Naive B cell (primary cell): ENCODE results near the gene RALGPS2. TPM values are rescaled to one million over a fixed set of nuclear protein-coding genes. Genes with fewer than 3 reads are reported as not detected.
A peak's percentile ranks its signal among the peaks of the same experiment; 100 is the strongest.
"Not testable (repeated sequence)": the region's sequence is repeated elsewhere in the genome, so short reads cannot be mapped to it uniquely, and the experiment has no call there.

Experiments
- ATAC-seq, 2 donors: fragments of 150-1000 bp; cut with Tn5 transposase; 2 replicates each; pipeline ENCODE4 v1.10.0; 2021; ENCODE audit warnings: low read depth in 2 of 2, mild to moderate bottlenecking in 2 of 2, moderate library complexity in 2 of 2
- DNase-seq: peaks from one replicate; pipeline ENCODE4 v3.0.0; 2022
- H3K27ac Mint-ChIP-seq, 6 donors: one replicate each; pipeline ENCODE4 v1.8.0; 2020 to 2022; ENCODE audit warnings: mild to moderate bottlenecking in 6 of 6, mixed read lengths in 6 of 6, moderate library complexity in 5 of 6, inconsistent platforms in 2 of 6
- H3K27me3 Mint-ChIP-seq, 3 donors: one replicate each; pipeline ENCODE4 v1.8.0; 2021 to 2022; ENCODE audit warnings: mixed read lengths in 3 of 3, mild to moderate bottlenecking in 1 of 3
- H3K36me3 Mint-ChIP-seq, 2 donors: one replicate each; pipeline ENCODE4 v1.8.0; 2020 to 2022; ENCODE audit warnings: mixed read lengths in 2 of 2, inconsistent platforms in 1 of 2, mild to moderate bottlenecking in 1 of 2
- H3K4me1 Mint-ChIP-seq, 3 donors: one replicate each; pipeline ENCODE4 v1.8.0; 2020 to 2022; ENCODE audit warnings: mixed read lengths in 3 of 3, inconsistent platforms in 1 of 3, mild to moderate bottlenecking in 1 of 3, moderate library complexity in 1 of 3
- H3K4me3 Mint-ChIP-seq, 8 donors: one replicate each; pipeline ENCODE4 v1.8.0; 2020 to 2022; ENCODE audit warnings: mild to moderate bottlenecking in 8 of 8, mixed read lengths in 8 of 8, moderate library complexity in 8 of 8, inconsistent platforms in 2 of 8
- H3K9me3 Mint-ChIP-seq, 7 donors: one replicate each; pipeline ENCODE4 v1.8.0; 2020 to 2022; ENCODE audit warnings: mixed read lengths in 7 of 7, mild to moderate bottlenecking in 5 of 7, inconsistent platforms in 2 of 7, moderate library complexity in 1 of 7
- polyA plus RNA-seq, 6 donors: library from polyadenylated mRNA; unstranded; fragments of 300-500 nt; fragmentation: Illumina TruSeq; gene quantifications; one replicate each; pipeline ENCODE4 v1.2.3, GENCODE V29; 2021; ENCODE audit warnings: low read depth in 6 of 6

RALGPS2 gene
- polyA plus RNA-seq, 6 donors from 2014 or later, result 90.9 to 349 (median 298) TPM

DNA sequence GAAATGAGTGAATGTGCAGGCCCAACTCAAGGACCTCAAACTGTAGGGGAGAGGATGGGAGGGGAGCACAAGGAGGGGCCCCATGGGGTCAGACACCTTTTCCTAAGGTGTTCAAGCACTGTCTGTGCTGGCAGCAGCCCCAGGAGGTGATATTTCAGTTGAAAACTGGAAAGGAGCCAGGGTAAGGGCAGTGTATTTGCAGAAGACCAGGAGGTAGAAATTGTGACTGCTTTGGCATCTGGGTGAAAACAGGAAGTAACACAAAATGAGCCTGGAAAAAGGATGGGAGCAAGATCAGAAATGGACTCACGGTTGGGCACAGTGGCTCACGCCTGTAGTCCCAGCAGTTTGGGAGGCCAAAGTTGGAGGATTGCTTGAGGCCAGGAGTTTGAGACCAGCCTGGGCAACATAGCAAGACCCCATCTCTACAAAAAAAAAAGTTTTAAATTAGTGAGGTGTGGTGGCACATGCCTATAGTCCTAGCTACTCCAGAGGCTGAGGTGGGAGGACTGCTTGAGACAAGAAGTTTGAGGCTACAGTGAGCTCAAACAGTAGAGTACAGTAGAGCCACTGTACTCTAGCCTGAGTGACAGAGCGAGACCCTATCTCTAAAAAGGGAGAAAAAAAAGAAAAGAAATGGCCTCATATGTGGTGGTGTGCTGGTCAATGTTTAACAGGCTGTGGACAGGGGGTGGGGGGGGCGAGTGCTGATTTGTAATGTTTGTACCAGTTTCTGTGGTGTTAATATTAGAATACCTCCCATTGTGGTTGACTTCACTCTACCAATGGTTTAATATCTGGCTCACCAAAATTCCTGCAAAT, 222.0 kb downstream of the RALGPS2 start:
- Mint-ChIP-seq H3K4me1 (peaks cover 2 to 7% (median 4%) of the 10 kb centered on the region in 3 donors), H3K36me3 (no peaks in the 10 kb centered on the region), H3K9me3 (no peaks in the 10 kb centered on the region), H3K4me3 (peak overlapping the region in 1 of 8 donors; percentile 2), H3K27me3 (peaks cover 35 to 57% (median 43%) of the 10 kb centered on the region in 3 donors), H3K27ac (no peak overlapping the region)
- no peak for DNase-seq
- ATAC-seq, result no peak

DNA sequence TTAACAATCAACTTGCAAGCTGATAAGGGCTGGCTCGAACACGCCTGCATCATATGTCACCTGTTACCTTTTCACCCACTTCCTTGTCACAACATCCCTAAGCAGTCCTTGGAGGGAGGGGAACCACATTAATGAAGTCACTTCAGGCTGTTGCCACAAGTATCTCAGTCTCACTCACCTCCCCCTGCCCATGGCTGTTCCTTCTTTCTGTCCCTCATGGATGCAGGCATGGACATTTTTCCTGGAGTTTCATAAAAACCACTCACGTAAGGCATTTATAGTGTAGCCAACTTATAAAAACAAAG, 222.6 kb downstream of the RALGPS2 start:
- Mint-ChIP-seq H3K4me1 (peaks cover 0 to 6% (median 0%) of the 10 kb centered on the region in 3 donors), H3K9me3 (no peaks in the 10 kb centered on the region), H3K27ac (no peak overlapping the region), H3K4me3 (no peak overlapping the region), H3K27me3 (peaks cover 31 to 55% (median 41%) of the 10 kb centered on the region in 3 donors), H3K36me3 (no peaks in the 10 kb centered on the region)
- ATAC-seq, result no peak
- DNase-seq, result no peak

DNA sequence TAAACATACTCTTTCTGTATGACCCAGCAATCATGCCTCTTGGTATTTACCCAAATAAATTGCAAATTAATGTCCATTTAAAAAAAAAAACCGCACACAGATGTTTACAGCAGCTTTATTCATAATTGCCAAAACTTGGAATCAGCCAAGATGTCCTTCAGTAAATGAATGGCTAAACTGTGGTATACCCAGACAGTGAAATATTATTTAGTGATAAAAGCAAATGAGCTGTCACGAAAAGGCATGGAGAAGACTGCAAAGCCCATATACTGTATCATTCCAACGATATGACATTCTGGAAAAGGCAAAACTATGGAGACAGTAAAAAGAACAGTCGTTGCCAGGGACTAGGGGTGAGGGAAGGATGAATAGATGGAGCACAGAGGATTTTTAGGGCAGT, 223.6 kb downstream of the RALGPS2 start:
- H3K27ac Mint-ChIP-seq, result no peak overlapping the region

DNA sequence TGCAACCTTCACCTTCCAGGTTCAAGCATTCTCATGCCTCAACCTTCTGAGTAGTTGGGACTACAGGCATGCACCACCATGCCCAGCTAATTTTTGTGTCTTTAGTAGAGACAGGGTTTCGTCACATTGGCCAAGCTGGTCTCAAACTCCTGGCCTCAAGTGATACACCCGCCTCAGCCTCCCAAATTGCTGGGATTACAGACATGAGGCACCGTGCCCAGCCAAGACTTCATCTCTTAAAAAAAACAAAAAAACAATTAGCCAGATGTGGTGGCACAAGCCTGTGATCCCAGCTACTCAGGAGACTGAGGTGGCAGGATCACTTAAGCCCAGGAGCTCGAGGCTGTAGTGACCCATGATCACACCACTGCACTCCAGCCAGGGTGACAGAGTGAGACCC, 224.8 kb downstream of the RALGPS2 start:
- H3K4me3 Mint-ChIP-seq, H3K36me3 Mint-ChIP-seq, H3K4me1 Mint-ChIP-seq, H3K9me3 Mint-ChIP-seq, H3K27ac Mint-ChIP-seq, DNase-seq, ATAC-seq: not testable (repeated sequence)
- H3K27me3 Mint-ChIP-seq, result peaks cover 25 to 55% (median 38%) of the 10 kb centered on the region in 3 donors

More for the DNA sequence above, 223.6 kb downstream of the RALGPS2 start:
- Mint-ChIP-seq H3K4me1 (no peaks in the 10 kb centered on the region), H3K4me3 (no peak overlapping the region), H3K36me3 (no peaks in the 10 kb centered on the region), H3K27me3 (peaks cover 30 to 47% (median 38%) of the 10 kb centered on the region in 3 donors), H3K9me3 (no peaks in the 10 kb centered on the region)
- ATAC-seq (no peak), DNase-seq (no peak)

DNA sequence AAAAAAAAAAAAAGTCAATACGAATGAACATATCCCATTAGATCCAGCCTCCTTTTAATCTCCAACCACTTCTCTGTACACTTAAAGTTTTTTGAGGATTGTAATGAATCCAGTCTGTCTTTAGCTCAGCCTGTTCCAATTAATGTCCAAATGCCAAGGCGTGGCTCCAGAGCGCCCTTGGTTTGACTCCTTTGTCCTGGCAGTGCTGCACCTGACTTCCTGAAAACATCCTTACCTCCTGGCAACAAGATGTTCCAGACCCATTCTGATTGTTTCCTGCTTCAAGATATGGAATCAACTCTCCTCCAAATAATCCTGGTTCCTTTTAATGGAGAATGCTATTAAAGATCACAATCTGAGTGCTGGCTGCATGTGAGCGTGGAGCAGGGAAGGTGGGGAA, 226.6 kb downstream of the RALGPS2 start:
- no peak for DNase-seq
- peak overlapping the region in 1 of 8 donors; percentile 42 for H3K4me3 Mint-ChIP-seq
- ATAC-seq, result no peak
- H3K4me1 Mint-ChIP-seq, result no peaks in the 10 kb centered on the region
- no peak overlapping the region for H3K27ac Mint-ChIP-seq
- no peaks in the 10 kb centered on the region for H3K36me3 Mint-ChIP-seq
- H3K9me3 Mint-ChIP-seq, result no peaks in the 10 kb centered on the region
- H3K27me3 Mint-ChIP-seq, result peaks cover 19 to 49% (median 36%) of the 10 kb centered on the region in 3 donors

DNA sequence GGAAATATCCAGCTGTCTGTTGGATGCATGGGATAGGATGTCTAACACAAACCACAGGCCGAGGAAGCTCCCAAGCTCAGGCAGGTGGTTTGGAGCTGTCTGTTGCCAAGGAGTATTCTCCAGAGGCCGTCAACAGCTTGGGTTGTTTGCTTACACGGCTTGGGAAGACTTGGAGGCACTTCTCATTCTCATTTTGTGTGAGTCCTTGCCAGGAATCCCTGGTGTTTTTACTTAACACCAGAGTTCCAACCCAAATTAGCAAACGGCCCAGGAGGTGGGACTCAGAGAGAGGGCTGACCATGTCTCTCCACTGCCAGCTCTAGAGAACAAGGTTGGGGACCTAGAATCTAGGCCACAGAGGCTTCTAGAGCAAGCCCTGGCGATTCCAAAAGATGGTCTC, 228.0 kb downstream of the RALGPS2 start:
- Mint-ChIP-seq H3K9me3 (peaks cover 0 to 2% (median 0%) of the 10 kb centered on the region in 7 donors), H3K27me3 (peaks cover 10 to 37% (median 28%) of the 10 kb centered on the region in 3 donors), H3K4me3 (no peak overlapping the region), H3K36me3 (no peaks in the 10 kb centered on the region), H3K4me1 (no peaks in the 10 kb centered on the region), H3K27ac (no peak overlapping the region)
- no peak for ATAC-seq
- DNase-seq, result no peak

DNA sequence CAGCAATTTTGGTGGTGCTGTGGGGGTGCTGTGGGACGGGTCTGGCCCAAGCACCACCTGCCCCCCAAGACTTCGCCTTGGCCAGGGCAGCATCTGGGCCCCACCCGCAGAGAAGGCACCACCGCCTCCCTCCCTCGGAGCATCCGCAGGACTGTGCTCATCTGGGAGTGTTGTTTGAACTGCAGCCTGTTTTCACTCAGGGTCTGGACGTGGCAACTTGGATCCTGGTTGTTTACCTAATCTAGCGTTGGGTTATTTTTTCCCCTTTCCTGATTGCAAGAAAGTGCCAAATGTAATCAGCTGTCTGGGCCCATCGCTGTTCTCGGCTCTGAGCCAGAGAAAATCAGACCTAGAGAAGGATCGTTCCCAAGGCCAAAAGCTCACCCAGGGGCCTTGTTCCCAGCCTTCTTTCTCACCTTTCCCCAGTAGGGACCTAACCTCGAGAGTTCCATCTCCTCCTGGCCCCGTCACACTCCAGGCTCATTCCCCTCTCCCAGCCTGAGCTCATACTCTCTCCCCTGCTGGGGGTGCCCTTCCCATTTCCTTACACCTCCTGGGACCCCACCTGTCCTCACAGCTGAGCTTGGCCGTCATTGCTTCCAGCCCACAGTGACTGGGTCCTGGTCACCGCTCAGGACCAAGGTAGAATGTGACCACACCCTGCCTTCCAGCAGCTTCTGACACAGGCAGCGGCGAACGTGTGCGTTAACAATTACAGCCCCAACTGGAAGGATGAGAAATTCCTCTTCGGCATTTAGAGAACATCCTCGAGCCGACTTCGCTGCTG, 228.7 kb downstream of the RALGPS2 start:
- no peaks in the 10 kb centered on the region for H3K4me1 Mint-ChIP-seq

DNA sequence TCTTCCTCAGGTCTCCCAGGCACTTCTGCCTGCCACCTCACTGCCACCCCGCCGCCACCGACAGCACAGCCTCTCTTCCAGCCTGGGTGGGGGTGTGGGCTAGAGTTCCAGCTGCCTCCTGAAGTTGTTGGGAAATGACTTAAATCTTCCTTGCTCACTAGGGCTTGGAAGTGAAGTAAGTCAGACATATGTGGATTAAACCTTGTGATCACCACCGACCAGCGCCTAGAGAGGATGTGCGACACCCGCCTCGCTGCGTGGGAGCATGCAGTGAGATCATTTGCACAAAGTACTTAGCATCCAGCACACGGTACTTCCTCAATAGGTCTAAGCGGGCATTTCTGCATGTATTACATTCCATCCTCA, 229.3 kb downstream of the RALGPS2 start:
- Mint-ChIP-seq H3K36me3 (no peaks in the 10 kb centered on the region), H3K4me3 (no peak overlapping the region), H3K27ac (no peak overlapping the region), H3K27me3 (peaks cover 6 to 26% (median 17%) of the 10 kb centered on the region in 3 donors), H3K9me3 (peaks cover 0 to 2% (median 0%) of the 10 kb centered on the region in 7 donors), H3K4me1 (no peaks in the 10 kb centered on the region)
- no peak for DNase-seq
- ATAC-seq, result no peak

More for the DNA sequence above, 228.7 kb downstream of the RALGPS2 start:
- DNase-seq (no peak), ATAC-seq (no peak)
- Mint-ChIP-seq H3K9me3 (peaks cover 0 to 2% (median 0%) of the 10 kb centered on the region in 7 donors), H3K27ac (no peak overlapping the region), H3K27me3 (peaks cover 6 to 30% (median 21%) of the 10 kb centered on the region in 3 donors), H3K4me3 (no peak overlapping the region), H3K36me3 (no peaks in the 10 kb centered on the region)

DNA sequence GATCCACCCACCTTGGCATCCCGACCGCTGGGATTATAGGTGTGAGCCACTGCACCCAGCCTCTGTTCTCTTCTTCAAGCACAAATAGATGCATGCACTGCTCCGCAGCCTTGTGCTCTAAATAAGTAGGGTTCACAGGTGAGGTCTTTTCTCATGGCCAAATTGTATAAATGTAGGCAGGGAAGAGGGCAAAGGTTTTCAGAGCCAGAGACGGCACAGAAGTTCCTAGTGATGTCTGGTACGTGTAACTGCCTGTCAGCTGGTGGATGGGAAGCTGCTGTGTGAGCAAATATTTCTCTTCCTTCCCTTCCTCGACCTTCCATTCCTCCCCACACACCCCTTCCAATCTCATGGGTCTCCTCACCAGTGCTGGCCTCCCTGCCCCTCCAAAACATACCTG, 229.9 kb downstream of the RALGPS2 start:
- ATAC-seq, result no peak
- no peaks in the 10 kb centered on the region for H3K36me3 Mint-ChIP-seq
- H3K27ac Mint-ChIP-seq, result no peak overlapping the region

DNA sequence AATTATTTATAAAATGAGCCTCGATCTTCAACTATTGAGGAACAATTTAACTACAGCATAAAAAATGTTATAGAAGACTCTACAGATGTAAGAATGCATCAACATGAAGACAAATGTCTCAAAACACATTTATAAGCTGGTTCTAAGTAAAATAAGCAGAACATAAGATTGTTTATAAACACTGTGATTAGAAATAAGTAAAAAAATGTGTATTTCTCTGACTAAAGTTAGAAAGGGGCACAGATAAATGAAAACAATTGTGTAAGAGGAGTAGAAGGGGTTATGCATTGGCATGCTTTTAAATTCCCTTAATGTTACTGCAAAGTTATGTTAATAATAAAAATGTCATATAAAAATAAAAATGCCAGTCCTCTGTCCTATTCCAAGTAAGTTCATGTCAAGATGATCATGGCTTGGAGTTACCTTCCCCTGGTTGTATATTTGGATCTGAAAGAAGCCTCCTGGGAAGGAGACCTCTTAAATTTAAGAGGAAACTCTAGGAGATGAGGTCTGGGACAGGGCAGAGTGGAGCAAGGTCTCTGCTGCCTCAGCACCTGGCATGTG, 230.4 kb downstream of the RALGPS2 start:
- Mint-ChIP-seq H3K27ac (no peak overlapping the region), H3K4me3 (no peak overlapping the region), H3K9me3 (peaks cover 0 to 4% (median 0%) of the 10 kb centered on the region in 7 donors), H3K27me3 (peaks cover 6 to 26% (median 17%) of the 10 kb centered on the region in 3 donors), H3K4me1 (peaks cover 0 to 5% (median 0%) of the 10 kb centered on the region in 3 donors), H3K36me3 (no peaks in the 10 kb centered on the region)
- ATAC-seq (no peak), DNase-seq (no peak)

More for the DNA sequence above, 229.9 kb downstream of the RALGPS2 start:
- Mint-ChIP-seq H3K27me3 (peaks cover 6 to 26% (median 17%) of the 10 kb centered on the region in 3 donors), H3K4me3 (no peak overlapping the region), H3K9me3 (peaks cover 0 to 4% (median 0%) of the 10 kb centered on the region in 7 donors), H3K4me1 (peaks cover 0 to 3% (median 0%) of the 10 kb centered on the region in 3 donors)
- no peak for DNase-seq

DNA sequence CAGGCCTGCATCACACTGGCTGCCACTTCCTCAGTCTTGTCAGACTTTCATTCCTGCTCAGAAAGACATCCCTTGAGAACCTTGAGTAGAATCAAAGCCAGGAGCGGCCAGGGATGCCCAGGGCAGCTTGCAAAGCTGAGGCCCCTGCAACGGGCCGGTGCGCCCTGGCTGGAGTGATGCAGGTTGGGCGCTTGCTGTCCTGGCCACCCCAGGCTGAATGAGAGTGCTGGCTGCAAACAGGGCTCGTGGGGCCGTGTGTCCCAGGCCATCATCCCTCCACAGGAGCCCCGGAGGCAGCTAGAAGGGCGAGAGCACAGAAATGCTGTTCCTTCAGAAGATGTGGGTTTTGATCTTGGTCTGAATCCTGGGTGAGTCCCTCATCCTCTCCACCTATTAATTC, 233.4 kb downstream of the RALGPS2 start:
- Mint-ChIP-seq H3K27ac (peak overlapping the region in 1 of 6 donors; percentile 33), H3K9me3 (peaks cover 0 to 5% (median 0%) of the 10 kb centered on the region in 7 donors), H3K4me3 (peak overlapping the region in 1 of 8 donors; percentile 50), H3K36me3 (no peaks in the 10 kb centered on the region), H3K4me1 (peaks cover 0 to 5% (median 0%) of the 10 kb centered on the region in 3 donors), H3K27me3 (peaks cover 0 to 14% (median 10%) of the 10 kb centered on the region in 3 donors)
- ATAC-seq (no peak), DNase-seq (no peak)

DNA sequence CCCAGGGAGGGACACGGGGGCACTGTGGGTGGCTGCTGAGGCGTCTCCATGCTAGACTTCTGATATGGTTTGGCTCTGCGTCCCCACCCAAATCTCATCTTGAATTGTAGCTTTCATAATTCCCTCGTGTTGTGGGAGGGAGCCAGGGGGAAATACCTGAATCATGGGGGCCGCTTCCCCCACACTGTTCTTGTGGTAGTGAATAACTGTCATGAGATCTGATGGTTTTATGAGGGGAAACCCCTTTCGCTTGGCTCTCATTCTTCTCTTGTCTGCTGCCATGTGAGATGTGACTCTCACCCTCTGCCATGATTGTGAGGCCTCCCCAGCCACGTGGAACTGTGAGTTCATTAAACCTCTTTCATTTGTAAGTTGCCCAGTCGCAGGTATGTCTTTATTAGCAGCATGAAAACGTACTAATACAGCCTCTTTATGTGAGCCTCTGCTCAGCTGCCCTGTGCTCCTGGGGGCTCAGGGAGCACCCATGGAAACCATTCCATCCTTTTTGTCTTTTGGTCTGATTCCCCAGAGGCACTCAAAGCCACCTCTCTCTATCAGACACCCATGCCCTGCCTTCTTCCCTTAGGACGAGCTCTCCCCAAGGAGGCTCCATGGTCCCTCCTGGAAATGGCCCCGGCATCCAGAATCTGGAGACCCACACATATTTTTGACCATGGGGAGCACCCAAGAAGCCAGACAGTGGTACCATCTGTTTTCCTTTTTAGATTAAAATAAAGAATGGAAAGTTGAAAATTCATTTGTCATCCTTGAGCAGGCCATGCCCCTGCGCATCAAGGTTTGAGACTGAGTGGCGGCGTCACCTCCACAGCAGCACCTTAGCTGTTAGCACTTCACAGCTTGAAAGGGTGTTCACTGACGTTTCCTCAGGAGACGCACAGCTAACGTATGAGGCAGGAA, 234.8 kb downstream of the RALGPS2 start:
- peaks cover 0 to 5% (median 0%) of the 10 kb centered on the region in 7 donors for H3K9me3 Mint-ChIP-seq
- H3K27me3 Mint-ChIP-seq, result peaks cover 4 to 10% (median 4%) of the 10 kb centered on the region in 3 donors
- no peak overlapping the region for H3K4me3 Mint-ChIP-seq
- ATAC-seq, result no peak
- no peak for DNase-seq
- H3K36me3 Mint-ChIP-seq, result no peaks in the 10 kb centered on the region
- H3K4me1 Mint-ChIP-seq, result peaks cover 0 to 5% (median 0%) of the 10 kb centered on the region in 3 donors
- peak overlapping the region in 1 of 6 donors; percentile 16 for H3K27ac Mint-ChIP-seq
